ENCODE measurements around the gene KRTAP4-2.
"Not testable (repeated sequence)": the region's sequence is repeated elsewhere in the genome, so short reads cannot be mapped to it uniquely, and the experiment has no call there.

KRTAP4-2 gene

GRCh38 chr17:41199421-41200078 lies 21.5 kb upstream of the KRTAP4-2 start:
- H3K4me3 ChIP-seq (ENCODE audit: low read depth, low read length) = no peak overlapping the region
- TF ChIP-seq CTCF (IDR thresholded peaks at IDR 0.05; ENCODE audit: low read depth, low read length) = no peak

GRCh38 chr17:41196068-41196467 lies 18.0 kb upstream of the KRTAP4-2 start:
- no peak overlapping the region for H3K4me3 ChIP-seq (ENCODE audit: low read depth, low read length)
- no peak for TF ChIP-seq CTCF (IDR thresholded peaks at IDR 0.05; ENCODE audit: low read depth, low read length)

- H3K4me3 ChIP-seq (ENCODE audit: low read depth, low read length) = no peak overlapping the region
- TF ChIP-seq CTCF (IDR thresholded peaks at IDR 0.05; ENCODE audit: low read depth, low read length) = no peak
Measured at GRCh38 chr17:41190328-41190727, 12.3 kb upstream of the KRTAP4-2 start.

GRCh38 chr17:41189837-41190318 lies 11.9 kb upstream of the KRTAP4-2 start, which contains the start of gene KRTAP9-1:
Gene KRTAP9-1 (plus strand): TSS chr17:41189887. CDS start chr17:41189887, 0 bp downstream.
- H3K4me3 ChIP-seq (ENCODE audit: low read depth, low read length) = not testable (repeated sequence)

- no peak for TF ChIP-seq CTCF (IDR thresholded peaks at IDR 0.05; ENCODE audit: low read depth, low read length)
- no peak overlapping the region for H3K4me3 ChIP-seq (ENCODE audit: low read depth, low read length)
Measured at GRCh38 chr17:41186872-41187271, 8.9 kb upstream of the KRTAP4-2 start.

GRCh38 chr17:41185001-41185400 lies 7.0 kb upstream of the KRTAP4-2 start:
- TF ChIP-seq CTCF (IDR thresholded peaks at IDR 0.05; ENCODE audit: low read depth, low read length) = no peak
- no peak overlapping the region for H3K4me3 ChIP-seq (ENCODE audit: low read depth, low read length)

GRCh38 chr17:41184480-41184961 lies 6.5 kb upstream of the KRTAP4-2 start, which contains the start of gene KRTAP4-1:
Gene KRTAP4-1 (minus strand): TSS chr17:41184911. CDS start chr17:41184854, 57 bp downstream.
- no peak for TF ChIP-seq CTCF (IDR thresholded peaks at IDR 0.05; ENCODE audit: low read depth, low read length)

More at GRCh38 chr17:41184480-41184961, 6.5 kb upstream of the KRTAP4-2 start, which contains the start of gene KRTAP4-1:
- H3K4me3 ChIP-seq (ENCODE audit: low read depth, low read length) = no peak within 1 kb of the TSS
